ENCODE results near the gene TRAF3.

The TRAF3 gene

DNA sequence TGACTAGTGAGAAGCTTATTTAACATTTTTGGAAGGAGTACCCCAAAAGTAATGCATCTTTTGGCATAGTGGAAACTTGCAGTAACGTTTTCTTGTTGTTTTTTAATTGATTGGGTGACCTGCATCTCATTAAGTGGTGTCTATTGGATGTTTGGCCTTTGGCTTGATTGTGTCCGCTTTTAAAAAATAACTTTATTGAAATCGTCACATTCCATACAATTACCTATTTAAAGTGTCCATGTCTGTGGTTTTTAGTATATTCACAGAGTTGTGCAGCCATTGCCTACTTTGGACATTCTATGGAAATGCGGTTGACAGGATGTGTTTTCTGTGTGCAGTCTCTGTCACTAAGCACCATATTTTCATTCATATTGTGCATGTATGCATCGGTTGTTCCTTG is 46.3 kb downstream of the TRAF3 start:
- no peak for TF ChIP-seq REST (IDR thresholded peaks at IDR 0.05; ENCODE audit: insufficient read depth in 1 of 2, low read depth in 2 of 2, low read length in 2 of 2)
- TF ChIP-seq SIN3A (IDR thresholded peaks at IDR 0.05; ENCODE audit: borderline replicate concordance, insufficient read depth, low read length) = no peak
- TF ChIP-seq FOXP2 (optimal IDR thresholded peaks at IDR 0.05; ENCODE audit: borderline replicate concordance, extremely low read depth, extremely low read length, insufficient read depth) = no peak
- TF ChIP-seq TAF1 (IDR thresholded peaks at IDR 0.05; ENCODE audit: borderline replicate concordance, insufficient read depth, low read length) = no peak
- no peak for TF ChIP-seq POLR2AphosphoS5 (IDR thresholded peaks at IDR 0.05; ENCODE audit: low read depth, low read length)

- TF ChIP-seq TAF1 (IDR thresholded peaks at IDR 0.05; ENCODE audit: borderline replicate concordance, insufficient read depth, low read length) (no peak), REST (IDR thresholded peaks at IDR 0.05; ENCODE audit: insufficient read depth in 1 of 2, low read depth in 2 of 2, low read length in 2 of 2) (no peak), POLR2AphosphoS5 (IDR thresholded peaks at IDR 0.05; ENCODE audit: low read depth, low read length) (no peak), SIN3A (IDR thresholded peaks at IDR 0.05; ENCODE audit: borderline replicate concordance, insufficient read depth, low read length) (no peak), FOXP2 (optimal IDR thresholded peaks at IDR 0.05; ENCODE audit: borderline replicate concordance, extremely low read depth, extremely low read length, insufficient read depth) (no peak)
Observed at GRCh38 chr14:102824832-102825231, 47.6 kb downstream of the TRAF3 start.

DNA sequence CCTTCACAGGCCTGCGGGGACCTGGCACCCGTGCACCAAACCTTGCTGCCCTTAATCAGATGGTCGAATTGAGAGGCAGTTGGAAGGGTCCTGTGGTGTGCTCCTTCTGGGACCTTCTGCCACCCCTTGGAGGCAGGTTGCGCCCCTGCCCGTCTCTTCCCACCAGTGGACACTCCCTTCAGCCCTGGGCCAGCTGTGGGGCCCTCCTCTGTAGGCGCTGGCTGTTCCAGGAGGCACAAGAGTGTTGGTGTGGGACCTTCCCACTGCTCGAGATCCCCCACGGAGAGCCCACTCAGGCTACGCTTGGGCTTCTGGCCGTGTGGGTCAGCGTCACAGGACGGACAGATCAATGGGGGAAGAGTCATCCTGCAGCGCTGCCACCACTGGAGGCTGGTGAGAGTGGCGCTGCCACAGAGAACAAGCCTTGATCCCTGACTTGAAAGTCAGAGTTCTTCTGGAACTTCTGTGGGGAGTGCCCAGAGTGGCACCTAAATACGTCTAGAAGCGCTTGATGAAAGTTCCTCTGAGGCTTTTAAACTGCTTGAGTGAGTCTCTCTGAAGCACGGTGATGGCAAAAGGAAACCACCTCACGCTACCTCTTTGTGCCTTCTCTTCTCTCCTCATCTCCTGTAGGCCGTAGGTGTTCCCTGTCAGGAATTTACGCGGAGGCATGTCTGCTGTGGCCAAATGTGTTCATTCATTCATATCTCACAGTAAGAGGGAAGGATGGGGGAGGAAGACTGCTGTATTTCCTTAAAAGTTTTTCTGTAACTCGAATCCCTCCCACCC is 48.3 kb downstream of the TRAF3 start:
- TF ChIP-seq FOXP2 (optimal IDR thresholded peaks at IDR 0.05; ENCODE audit: borderline replicate concordance, extremely low read depth, extremely low read length, insufficient read depth) (no peak), TAF1 (IDR thresholded peaks at IDR 0.05; ENCODE audit: borderline replicate concordance, insufficient read depth, low read length) (no peak), POLR2AphosphoS5 (IDR thresholded peaks at IDR 0.05; ENCODE audit: low read depth, low read length) (no peak), REST (IDR thresholded peaks at IDR 0.05; ENCODE audit: insufficient read depth in 1 of 2, low read depth in 2 of 2, low read length in 2 of 2) (no peak), SIN3A (IDR thresholded peaks at IDR 0.05; ENCODE audit: borderline replicate concordance, insufficient read depth, low read length) (no peak)

- TF ChIP-seq SIN3A (IDR thresholded peaks at IDR 0.05; ENCODE audit: borderline replicate concordance, insufficient read depth, low read length) = no peak
- TF ChIP-seq TAF1 (IDR thresholded peaks at IDR 0.05; ENCODE audit: borderline replicate concordance, insufficient read depth, low read length) = no peak
- TF ChIP-seq FOXP2 (optimal IDR thresholded peaks at IDR 0.05; ENCODE audit: borderline replicate concordance, extremely low read depth, extremely low read length, insufficient read depth) = no peak
- no peak for TF ChIP-seq REST (IDR thresholded peaks at IDR 0.05; ENCODE audit: insufficient read depth in 1 of 2, low read depth in 2 of 2, low read length in 2 of 2)
- TF ChIP-seq POLR2AphosphoS5 (IDR thresholded peaks at IDR 0.05; ENCODE audit: low read depth, low read length) = no peak
Observed at GRCh38 chr14:102826161-102826560, 48.9 kb downstream of the TRAF3 start.
